Breast epithelium (tissue), 3 donors: ENCODE measurements around the gene PPP2R2D.

ENCODE experiments used
- CTCF ChIP-seq, 3 donors: fragments of 450-650 bp; IDR thresholded peaks; one replicate each; pipeline ENCODE4 v1.5.1; 2016 to 2017; ENCODE audit warnings: antibody characterized with exemption in 3 of 3, mild to moderate bottlenecking in 3 of 3, moderate library complexity in 3 of 3
- POLR2A ChIP-seq: fragments of 450-650 bp; IDR thresholded peaks from one replicate; pipeline ENCODE4 v1.6.1; 2016; ENCODE audit warnings: antibody characterized with exemption, mild to moderate bottlenecking, moderate library complexity
- POLR2AphosphoS5 ChIP-seq, 3 donors: sonication (generic); formaldehyde crosslinking; IDR thresholded peaks; one replicate each; pipeline ENCODE4 v1.6.1; 2017; ENCODE audit warnings: antibody characterized with exemption in 3 of 3

- TF ChIP-seq POLR2A (no peak), CTCF (IDR thresholded peaks at IDR 0.05) (no peak), POLR2AphosphoS5 (IDR thresholded peaks at IDR 0.05) (no peak)
Measured at GRCh38 chr10:131912620-131913019, 11.8 kb downstream of the PPP2R2D start.
